GM21381 (cell line): ENCODE data around the gene ACAP3.

Experiments used
- ATAC-seq: cut with Tn5 transposase; IDR thresholded peaks from one replicate; pipeline ENCODE4 v1.9.1; 2021; ENCODE audit warnings: mild to moderate bottlenecking, moderate library complexity; ENCODE audit not compliant: unreplicated experiment

ACAP3 gene

GRCh38 chr1:1345860-1346500 lies 38.2 kb upstream of the ACAP3 start:
- ATAC-seq: no peak

GRCh38 chr1:1345384-1345783 lies 37.7 kb upstream of the ACAP3 start:
- no peak for ATAC-seq

- no peak for ATAC-seq
Measured at GRCh38 chr1:1344655-1345361, 37.1 kb upstream of the ACAP3 start.

GRCh38 chr1:1343811-1344421 lies 36.2 kb upstream of the ACAP3 start:
- no peak for ATAC-seq

- no peak for ATAC-seq
Measured at GRCh38 chr1:1342584-1343115, 34.9 kb upstream of the ACAP3 start.

GRCh38 chr1:1342061-1342562 lies 34.4 kb upstream of the ACAP3 start:
- ATAC-seq: no peak

- no peak for ATAC-seq
Measured at GRCh38 chr1:1341549-1342021, 33.9 kb upstream of the ACAP3 start.

- no peak for ATAC-seq
Measured at GRCh38 chr1:1340791-1341548, 33.2 kb upstream of the ACAP3 start.

- ATAC-seq: no peak
Measured at GRCh38 chr1:1340185-1340584, 32.5 kb upstream of the ACAP3 start.

GRCh38 chr1:1338278-1338677 lies 30.5 kb upstream of the ACAP3 start:
- ATAC-seq: no peak

GRCh38 chr1:1337793-1338147 lies 30.0 kb upstream of the ACAP3 start:
- no peak for ATAC-seq

GRCh38 chr1:1336931-1337792 lies 29.4 kb upstream of the ACAP3 start:
- no peak for ATAC-seq

GRCh38 chr1:1336446-1336845 lies 28.7 kb upstream of the ACAP3 start:
- no peak for ATAC-seq

GRCh38 chr1:1335792-1336248 lies 28.1 kb upstream of the ACAP3 start:
- no peak for ATAC-seq

- no peak for ATAC-seq
Measured at GRCh38 chr1:1335283-1335682, 27.6 kb upstream of the ACAP3 start.

GRCh38 chr1:1334835-1335234 lies 27.1 kb upstream of the ACAP3 start:
- ATAC-seq: no peak

GRCh38 chr1:1333551-1334241 lies 26.0 kb upstream of the ACAP3 start:
- no peak for ATAC-seq

- ATAC-seq: no peak
Measured at GRCh38 chr1:1332774-1333480, 25.2 kb upstream of the ACAP3 start.
